TTC549 (cell line): ENCODE results near the gene REV1.
"Not testable (repeated sequence)": the region's sequence is repeated elsewhere in the genome, so short reads cannot be mapped to it uniquely, and the experiment has no call there.

ENCODE experiments used
- FAIRE-seq: peaks from 2 replicates; lab custom pipeline; 2012; peaks lifted over from hg19 to GRCh38; lab: Jason Lieb, UNC

Gene REV1

DNA sequence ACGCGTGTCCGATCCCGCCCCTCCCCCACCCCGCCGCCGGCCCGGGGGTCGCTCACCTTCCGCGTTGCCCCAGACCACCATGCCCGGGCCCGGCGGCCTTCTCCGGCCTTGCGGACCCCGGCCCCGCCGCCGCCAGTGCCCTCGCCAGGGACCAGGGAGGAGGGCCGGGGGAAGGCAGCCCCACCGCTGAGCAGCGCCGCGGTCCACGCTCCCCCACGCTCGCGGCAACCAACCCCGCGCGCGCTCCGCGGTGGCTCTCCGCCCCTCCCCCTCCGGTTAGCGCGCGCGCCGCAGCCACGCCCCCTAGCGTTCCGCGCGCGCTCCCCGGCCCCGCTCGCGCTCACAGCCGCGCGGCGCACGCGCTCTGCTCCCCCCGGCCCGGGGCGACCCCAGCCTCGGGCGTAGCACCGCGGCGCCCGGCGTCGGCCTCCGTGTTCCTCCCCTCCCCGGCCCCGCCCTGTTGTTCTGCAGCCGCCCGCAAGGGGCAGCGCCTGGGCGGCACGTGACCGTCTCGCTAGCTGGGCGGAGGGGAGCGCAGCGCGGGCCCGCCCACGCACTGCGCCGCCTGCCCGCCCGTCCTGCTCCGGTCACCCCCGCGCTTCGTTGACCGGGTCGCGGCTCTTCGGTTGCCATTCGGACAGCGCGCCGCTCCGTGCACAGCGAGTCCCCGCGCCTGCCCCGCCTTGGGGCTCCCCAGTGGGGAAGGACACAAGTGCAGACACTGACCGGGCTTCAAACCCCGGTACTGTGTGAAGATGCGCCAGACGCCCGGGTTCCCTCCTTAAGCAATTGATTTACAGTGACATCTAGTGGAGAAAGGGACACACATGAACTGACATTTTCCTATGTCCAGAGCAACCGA is at the start of gene REV1:
TSS of gene REV1 (minus strand) at position 257 of the 862 bp plus-strand sequence. CDS start 25,042 bp downstream, outside the sequence.
- FAIRE-seq: no peak

DNA sequence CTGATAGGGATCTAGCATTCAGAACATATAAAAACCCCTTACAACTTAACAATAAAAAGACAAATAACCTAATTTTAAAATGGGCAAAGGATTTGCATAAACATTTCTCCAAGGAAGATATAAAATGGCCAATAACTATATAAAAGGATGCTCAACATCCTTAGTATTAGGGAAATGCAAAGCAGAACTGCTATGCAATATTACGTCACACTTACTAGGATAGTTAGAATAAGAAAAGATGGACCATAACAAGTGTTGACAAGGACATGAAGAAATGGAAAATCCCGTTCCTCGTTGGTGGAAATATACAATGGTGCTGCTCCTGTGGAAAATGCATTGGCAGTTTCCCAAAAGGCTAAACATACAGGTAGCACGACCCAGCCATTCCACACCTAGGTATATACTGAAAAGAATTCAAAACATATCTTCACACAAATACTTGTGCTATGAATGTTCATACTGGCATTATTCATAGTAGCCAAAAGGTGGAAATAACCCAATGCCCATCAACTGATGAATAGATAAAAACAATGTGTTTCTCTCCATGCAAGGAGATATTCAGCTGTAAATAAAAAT is 48.2 kb upstream of the REV1 start:
- no peak for FAIRE-seq

- no peak for FAIRE-seq
Measured at GRCh38 chr2:99524056-99524455, 34.2 kb upstream of the REV1 start.

DNA sequence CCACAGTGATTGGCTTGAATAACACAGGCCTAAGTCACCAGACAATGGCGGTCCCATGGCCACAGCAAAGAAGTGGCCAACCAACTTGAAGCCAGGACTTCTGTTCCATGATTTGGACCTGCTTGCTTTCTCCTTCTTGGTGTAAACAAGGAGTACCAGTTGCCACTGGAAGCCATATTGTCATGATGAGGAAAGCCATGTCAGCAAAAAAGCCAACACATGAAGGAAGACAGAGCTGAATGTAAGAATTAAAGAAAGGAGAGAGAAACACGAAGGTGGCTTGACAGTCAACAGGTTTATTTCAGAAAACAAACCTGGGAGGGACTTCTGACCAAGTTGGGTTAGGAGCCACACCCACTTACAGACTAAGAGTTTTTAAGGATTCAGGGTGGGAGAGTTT is 32.3 kb upstream of the REV1 start:
- FAIRE-seq: no peak

GRCh38 chr2:99520813-99521212 is 31.0 kb upstream of the REV1 start:
- no peak for FAIRE-seq

- no peak for FAIRE-seq
Measured at GRCh38 chr2:99520195-99520594, 30.4 kb upstream of the REV1 start.

DNA sequence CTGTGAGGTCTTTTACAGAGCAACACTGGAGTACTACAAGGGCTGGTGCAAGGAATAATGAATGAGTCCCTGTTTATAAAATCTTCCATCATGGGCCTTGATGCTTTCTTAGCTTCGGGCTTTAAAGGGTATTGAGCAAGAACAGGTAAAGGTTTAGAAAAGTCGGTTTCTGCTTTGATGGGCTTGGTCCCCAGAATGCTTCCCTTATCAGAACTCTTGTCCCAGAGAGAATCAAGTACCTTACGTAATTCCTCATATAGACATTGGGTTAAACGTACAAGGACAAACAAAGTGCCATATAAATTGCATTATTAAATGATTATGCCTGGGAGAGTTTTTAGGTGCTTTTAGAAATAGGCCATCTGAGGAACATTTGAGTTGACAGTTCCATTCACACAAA is 24.5 kb upstream of the REV1 start:
- FAIRE-seq: no peak

DNA sequence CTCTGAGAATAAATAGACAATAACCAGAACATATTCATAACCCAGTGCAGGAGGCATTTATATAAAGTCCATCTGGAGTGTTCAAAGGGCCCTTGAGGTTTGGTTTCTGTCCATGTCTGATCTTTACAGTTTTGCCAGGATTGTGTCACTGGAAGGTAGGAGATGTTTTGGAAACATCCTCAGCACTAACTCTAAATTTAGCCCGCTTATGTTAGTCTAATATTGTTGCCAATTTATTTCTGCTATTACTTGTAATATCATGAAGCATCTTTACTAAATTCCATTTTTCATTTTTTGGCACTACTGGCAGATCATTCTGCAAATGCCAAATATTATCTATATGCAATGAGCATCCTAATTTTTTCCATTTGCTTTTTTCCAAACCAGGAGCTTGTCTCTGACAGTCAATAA is 22.4 kb upstream of the REV1 start:
- FAIRE-seq: no peak

DNA sequence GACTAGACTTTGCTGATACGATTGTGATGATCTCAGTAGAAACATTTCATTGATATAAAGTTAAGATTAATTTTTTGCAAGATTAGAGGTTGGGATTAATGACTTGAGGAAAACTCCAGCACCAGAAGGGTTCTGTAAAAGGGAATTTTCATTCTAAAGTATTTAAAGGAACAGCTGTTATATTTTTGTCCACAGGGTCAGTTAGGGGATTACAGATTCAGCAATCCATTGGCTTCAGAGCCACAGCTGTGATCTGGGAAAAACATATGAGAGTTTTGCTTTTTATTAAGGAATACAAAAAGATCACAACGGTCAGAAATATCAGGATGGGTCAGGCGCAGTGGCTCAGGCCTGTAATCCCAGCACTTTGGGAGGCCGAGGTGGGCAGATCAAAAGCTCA is 19.6 kb upstream of the REV1 start:
- no peak for FAIRE-seq

GRCh38 chr2:99507937-99508818 is 18.4 kb upstream of the REV1 start:
- FAIRE-seq: no peak

DNA sequence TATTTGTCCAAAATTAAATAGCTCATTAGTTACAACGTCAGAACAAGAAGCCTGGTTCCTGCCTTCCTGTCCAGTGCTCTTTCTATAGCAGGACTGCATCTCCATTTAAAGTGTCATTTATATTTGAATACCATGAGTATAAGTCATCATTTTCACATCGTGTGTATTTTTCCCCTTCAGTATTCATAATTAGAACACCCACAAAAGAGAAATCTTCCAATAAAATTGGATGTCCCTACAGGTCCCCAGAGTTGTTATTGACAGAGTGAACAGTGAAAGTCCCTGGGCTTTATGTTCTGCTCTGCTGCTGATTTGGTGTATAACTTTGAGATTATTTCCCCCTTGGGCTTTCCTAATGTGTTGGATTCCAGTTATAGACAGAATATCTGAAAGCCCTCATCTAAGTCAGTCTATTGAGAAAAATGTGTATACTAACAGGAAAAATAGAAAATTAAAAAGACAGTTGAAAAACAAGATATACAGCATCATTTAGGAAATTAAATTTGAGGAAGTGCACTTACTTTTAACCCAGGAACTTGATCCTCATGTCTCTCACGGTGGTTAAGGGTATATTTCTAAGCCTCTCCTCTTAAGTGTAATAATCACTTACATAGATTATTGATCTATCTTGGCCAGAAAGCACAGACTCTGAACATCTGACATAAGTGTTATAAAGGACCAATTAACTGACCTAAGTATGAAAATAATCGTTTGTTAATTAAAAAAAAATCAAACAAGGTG is 15.2 kb upstream of the REV1 start:
- no peak for FAIRE-seq

- FAIRE-seq: not testable (repeated sequence)
Measured at GRCh38 chr2:99503662-99504416, 14.0 kb upstream of the REV1 start.

DNA sequence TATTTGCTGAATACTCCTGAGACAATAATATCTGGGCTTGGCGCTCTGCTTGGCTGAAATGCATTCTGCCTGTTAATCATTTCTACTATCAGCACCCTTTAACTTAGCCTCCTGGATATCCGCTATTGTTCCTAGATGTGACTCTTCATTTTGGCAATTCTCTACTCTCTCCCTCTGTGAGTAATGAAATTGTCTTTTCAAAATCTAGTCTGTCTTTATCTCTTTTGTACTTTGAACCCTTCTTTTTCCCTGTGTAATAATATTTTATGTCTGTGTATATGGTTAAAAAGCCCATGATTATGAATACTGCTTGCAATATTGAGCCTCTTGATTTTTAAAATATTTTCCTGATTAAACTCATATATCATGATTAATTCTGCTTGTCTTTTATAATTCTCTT is 6.2 kb upstream of the REV1 start:
- FAIRE-seq: no peak

DNA sequence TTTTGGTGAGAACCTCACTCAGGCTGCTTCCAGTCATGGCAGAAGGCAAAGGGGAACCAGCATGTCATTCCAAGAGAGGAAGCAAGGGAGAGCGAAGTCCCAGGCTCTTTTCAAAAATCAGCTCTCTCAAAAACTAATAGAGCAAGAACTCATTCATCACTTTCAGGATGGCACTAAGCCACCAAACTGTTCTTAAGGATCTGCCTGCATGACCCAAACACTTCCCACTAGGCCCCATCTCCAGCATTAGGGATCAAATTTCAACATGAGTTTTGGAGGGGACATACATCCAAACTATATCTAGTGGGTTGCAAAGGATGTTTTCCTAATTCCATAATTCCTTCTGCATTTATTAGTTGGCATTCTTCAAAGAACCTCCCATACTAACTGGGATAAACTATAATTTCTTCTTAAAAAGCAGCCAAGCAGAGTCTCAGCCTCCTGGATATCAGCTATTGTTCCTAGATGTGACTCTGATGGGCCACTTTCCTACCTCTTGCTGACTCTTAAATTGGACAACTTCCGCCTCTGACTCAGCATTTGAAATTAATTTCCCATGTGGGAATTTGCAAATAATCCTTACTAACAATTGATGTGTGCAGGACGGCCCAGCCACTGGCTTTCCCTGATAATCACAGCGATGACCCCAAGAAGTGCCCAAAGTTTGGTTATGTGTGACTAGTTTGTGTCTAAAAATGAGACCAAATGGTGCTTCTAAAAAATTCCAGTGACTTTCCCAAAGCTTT is 5.5 kb upstream of the REV1 start:
- no peak for FAIRE-seq

DNA sequence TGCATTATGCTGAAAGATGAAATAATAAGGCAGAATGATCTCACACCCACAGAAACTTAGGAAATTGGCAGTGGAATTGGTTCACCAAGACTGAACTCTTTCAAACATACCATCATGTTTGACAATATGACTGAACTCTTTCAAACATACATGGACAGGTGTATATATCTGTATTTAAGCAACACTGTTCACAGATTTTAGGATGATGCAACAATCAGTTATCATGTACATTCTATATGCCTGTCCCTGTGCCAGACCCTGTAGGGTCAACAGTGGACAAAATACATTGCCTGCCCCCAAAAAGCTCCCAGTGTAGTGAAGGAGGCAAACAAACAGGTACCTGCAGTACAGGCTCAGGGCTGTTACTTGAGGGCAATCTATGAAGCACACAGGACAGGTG is 2.9 kb upstream of the REV1 start:
- FAIRE-seq: no peak

- no peak for FAIRE-seq
Measured at GRCh38 chr2:99490623-99491461, 1.0 kb upstream of the REV1 start.

GRCh38 chr2:99489063-99489760 is 605 bp downstream of the REV1 start:
- no peak for FAIRE-seq

DNA sequence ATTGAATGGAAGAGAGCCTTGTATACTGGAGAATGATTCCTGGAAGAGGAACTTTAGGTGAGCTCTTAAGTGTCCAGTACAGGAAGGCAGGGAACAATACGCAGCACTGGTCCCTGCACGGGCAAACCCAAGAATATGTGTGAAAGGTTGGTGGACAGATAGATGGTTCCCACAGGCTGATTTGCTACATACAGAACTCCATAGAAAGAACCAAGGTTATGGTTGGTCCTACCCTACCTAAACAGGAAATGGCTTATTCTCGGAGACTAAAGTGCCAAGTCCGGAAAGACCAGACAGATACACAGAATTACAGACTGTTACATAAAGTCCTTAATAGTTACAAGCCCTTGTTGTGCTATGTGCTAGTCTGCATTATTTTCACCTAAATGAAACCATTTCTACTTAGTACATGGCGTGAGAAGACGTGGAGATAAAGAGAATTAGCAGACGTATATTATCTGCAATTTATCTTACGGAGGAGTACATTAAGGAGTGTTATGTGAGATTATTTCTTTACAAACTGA is 1.2 kb downstream of the REV1 start:
- no peak for FAIRE-seq

- no peak for FAIRE-seq
Measured at GRCh38 chr2:99487906-99488305, 1.9 kb downstream of the REV1 start.
